K562 (cell line): ENCODE data around the gene CAPN7. TPM values are rescaled to one million over a fixed set of nuclear protein-coding genes. Genes with fewer than 3 reads are reported as not detected.

Experiments
- CHD7 ChIP-seq: fragments of 200-600 bp; sonication (generic); IDR thresholded peaks from one replicate; pipeline ENCODE4 v1.6.1; 2012; ENCODE audit warnings: mild to moderate bottlenecking, low read depth, low read length, inconsistent platforms
- FOS ChIP-seq: IDR thresholded peaks from 3 replicates; pipeline ENCODE4 v1.6.1; 2011; ENCODE audit not compliant: insufficient read length; ENCODE audit errors: extremely low read depth
- HNRNPK ChIP-seq: fragments of 200-400 bp; formaldehyde crosslinking; IDR thresholded peaks from one replicate; pipeline ENCODE4 v1.6.1; 2018; ENCODE audit warnings: mild to moderate bottlenecking, low read depth, low read length; ENCODE audit not compliant: poor library complexity, severe bottlenecking
- NFXL1 ChIP-seq: fragments of 450-650 bp; formaldehyde crosslinking; IDR thresholded peaks from 2 replicates; pipeline ENCODE4 v1.4.0; 2021; ENCODE audit warnings: mild to moderate bottlenecking
- NR3C1 ChIP-seq: sonication (generic); formaldehyde crosslinking; IDR thresholded peaks from 2 replicates; pipeline ENCODE4 v1.8.1; 2022; ENCODE audit warnings: missing genetic modification reagents
- PCBP1 ChIP-seq: fragments of 200-400 bp; formaldehyde crosslinking; IDR thresholded peaks from 2 replicates; pipeline ENCODE4 v1.6.1; 2018; ENCODE audit warnings: mild to moderate bottlenecking, low read depth, low read length; ENCODE audit not compliant: poor library complexity, severe bottlenecking
- STAT5B ChIP-seq: fragments of 250-450 bp; sonication (Bioruptor Pico); IDR thresholded peaks from 2 replicates; pipeline ENCODE4 v1.8.0; 2021; ENCODE audit warnings: mild to moderate bottlenecking, inconsistent platforms
- TAF1 ChIP-seq: IDR thresholded peaks from 2 replicates; pipeline ENCODE4 v1.6.1; 2011; ENCODE audit warnings: mild to moderate bottlenecking, low read length, moderate library complexity; ENCODE audit not compliant: insufficient read depth, control insufficient read depth, severe bottlenecking; ENCODE audit errors: extremely low read depth
- U2AF1 ChIP-seq: fragments of 200-400 bp; formaldehyde crosslinking; optimal IDR thresholded peaks from 2 replicates; pipeline ENCODE3; 2017; ENCODE audit warnings: mild to moderate bottlenecking, low read depth, low read length, moderate library complexity
- ZMIZ1 ChIP-seq, 2 experiments: fragments of 150-350 bp in 1 of 2; IDR thresholded peaks; 2 replicates each; pipeline ENCODE4 v1.6.1; 2012 to 2016; ENCODE audit warnings: low read depth in 2 of 2, low read length in 2 of 2, mild to moderate bottlenecking in 1 of 2, moderate library complexity in 1 of 2
- ZNF212 ChIP-seq: fragments of 450-650 bp; formaldehyde crosslinking; IDR thresholded peaks from 2 replicates; pipeline ENCODE4 v1.4.0; 2020; ENCODE audit warnings: mild to moderate bottlenecking
- polyA plus RNA-seq, 8 experiments: library from polyadenylated mRNA; depleted of rRNA in 4 of 8; stranded (reverse) in 5 of 8; unstranded in 3 of 8; fragments of >200 nt; fragmentation: Nextera tagmentation in 2 of 8; fragmentation: Illumina TruSeq in 1 of 8; extraction: Ambion mirVana in 2 of 8; extraction: Trizol in 1 of 8; gene quantifications; 2 replicates each; pipeline versions ENCODE4 v1.2.1 to v1.2.3, GENCODE V29; 2011 to 2014; ENCODE audit warnings: inconsistent platforms in 1 of 8, missing spikeins in 1 of 8
- total RNA-seq, 7 experiments: library from RNA; depleted of rRNA in 6 of 7; stranded (reverse); fragments of >200 nt in 6 of 7; fragmentation: Illumina TruSeq in 2 of 7; extraction: Trizol in 2 of 7; gene quantifications; 2 replicates each; pipeline versions ENCODE4 v1.2.1 to v1.2.3, GENCODE V29; 2011 to 2021; ENCODE audit warnings: low replicate concordance in 1 of 7

CAPN7 gene
- total and polyA plus RNA-seq, 9 of the 15 experiments (the other 6 are each of a cell fraction or from before 2014, with no cell fraction given) = 6.5 to 42.7 (median 32.7) TPM

GRCh38 chr3:15269091-15269989, 63.3 kb downstream of the CAPN7 start (continued):
- TF ChIP-seq ZMIZ1 (IDR thresholded peaks at IDR 0.05; ENCODE audit: low read depth in 2 of 2, low read length in 2 of 2) (no peak), ZNF212 (CRISPR knock-in tag) (no peak), U2AF1 (no peak), FOS (peak; percentile 83), HNRNPK (no peak), PCBP1 (no peak), STAT5B (CRISPR knock-in tag) (no peak), NFXL1 (CRISPR knock-in tag) (no peak), TAF1 (peak; percentile 54), NR3C1 (CRISPR knock-in tag) (no peak), CHD7 (no peak)
